HG03045 (cell line): ENCODE data around the gene L3MBTL2.
A peak's percentile ranks its signal among the peaks of the same experiment; 100 is the strongest.

Experiments
- ATAC-seq: cut with Tn5 transposase; IDR thresholded peaks from one replicate; pipeline ENCODE4 v1.9.1; 2021; ENCODE audit warnings: mild to moderate bottlenecking, moderate library complexity; ENCODE audit not compliant: unreplicated experiment

The L3MBTL2 gene

DNA sequence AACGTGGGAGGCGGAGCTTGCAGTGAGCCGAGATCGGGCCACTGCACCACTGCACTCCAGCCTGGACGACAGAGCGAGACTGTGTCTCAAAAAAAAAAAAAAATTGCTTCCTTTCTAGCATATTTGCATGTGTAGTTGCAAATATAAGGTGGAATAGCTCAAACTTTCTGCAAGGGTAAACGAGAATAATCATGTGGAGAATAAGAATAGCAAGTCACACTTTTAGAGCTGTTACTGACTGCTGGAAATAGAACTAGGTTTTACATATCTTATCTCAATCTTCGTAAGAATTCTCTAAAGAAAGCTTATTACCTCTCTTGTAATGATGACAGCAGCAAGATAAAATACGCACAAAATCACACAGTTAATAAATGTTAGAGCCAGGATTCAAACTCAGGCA, 1.6 kb downstream of the L3MBTL2 start:
- no peak for ATAC-seq

GRCh38 chr22:41215409-41215808, 10.3 kb downstream of the L3MBTL2 start:
- no peak for ATAC-seq

GRCh38 chr22:41215926-41216325, 10.8 kb downstream of the L3MBTL2 start:
- ATAC-seq: no peak

GRCh38 chr22:41216984-41217383, 11.9 kb downstream of the L3MBTL2 start:
- ATAC-seq: no peak

DNA sequence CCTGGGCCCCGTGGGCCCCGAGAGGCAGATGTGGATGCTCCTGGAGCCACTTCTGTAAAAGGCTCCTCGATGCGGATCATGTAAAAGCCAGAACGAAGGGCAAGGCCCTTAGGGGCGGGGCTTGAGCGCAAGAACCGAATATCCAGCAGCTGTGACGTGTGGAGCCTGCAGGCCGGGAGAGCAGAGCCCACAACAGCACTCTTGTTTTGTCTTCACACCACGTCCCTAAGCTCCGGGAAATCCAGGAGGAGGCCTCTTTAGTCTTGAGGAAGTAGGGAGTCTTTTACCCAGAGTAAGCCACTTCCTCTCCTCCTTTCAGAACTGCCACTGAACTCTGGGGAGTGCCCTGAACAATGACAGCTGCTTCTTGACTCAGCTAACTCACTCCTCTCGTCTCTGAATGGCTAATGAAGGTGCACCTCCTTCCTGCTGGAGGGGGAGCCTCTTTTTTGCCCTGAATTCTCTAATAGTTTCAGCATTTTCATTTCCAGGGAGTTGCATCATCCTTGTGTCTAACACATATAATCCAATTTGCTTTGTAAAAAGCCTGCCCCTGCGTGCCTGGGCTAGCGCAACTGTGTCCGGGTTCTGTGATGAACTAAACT, 12.5 kb downstream of the L3MBTL2 start:
- no peak for ATAC-seq

- ATAC-seq: no peak
These were observed 17.9 kb downstream of the L3MBTL2 start for GRCh38 chr22:41222846-41223507.

DNA sequence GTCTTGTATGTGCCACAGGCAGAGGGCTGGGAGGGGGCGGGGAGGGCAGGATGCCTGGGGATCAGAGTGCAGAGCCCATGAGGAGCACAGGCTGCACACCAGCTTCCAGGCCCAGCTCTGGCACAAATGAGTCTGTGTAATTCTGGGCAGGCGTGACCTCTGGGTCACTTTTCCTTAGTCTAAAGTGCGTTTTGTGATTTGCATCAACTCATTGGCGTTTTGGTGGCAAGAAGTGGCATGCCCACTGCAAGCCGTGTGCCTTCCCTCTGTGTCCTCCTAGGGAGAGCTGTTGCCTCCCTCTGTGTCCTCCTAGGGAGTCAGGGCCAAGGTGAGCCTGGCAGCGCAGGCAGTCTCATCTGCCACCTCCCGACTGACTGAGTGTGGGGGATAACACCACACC, 18.4 kb downstream of the L3MBTL2 start:
- no peak for ATAC-seq

GRCh38 chr22:41226723-41227655, 21.9 kb downstream of the L3MBTL2 start:
- no peak for ATAC-seq

GRCh38 chr22:41229215-41229614, 24.1 kb downstream of the L3MBTL2 start:
- ATAC-seq: no peak

DNA sequence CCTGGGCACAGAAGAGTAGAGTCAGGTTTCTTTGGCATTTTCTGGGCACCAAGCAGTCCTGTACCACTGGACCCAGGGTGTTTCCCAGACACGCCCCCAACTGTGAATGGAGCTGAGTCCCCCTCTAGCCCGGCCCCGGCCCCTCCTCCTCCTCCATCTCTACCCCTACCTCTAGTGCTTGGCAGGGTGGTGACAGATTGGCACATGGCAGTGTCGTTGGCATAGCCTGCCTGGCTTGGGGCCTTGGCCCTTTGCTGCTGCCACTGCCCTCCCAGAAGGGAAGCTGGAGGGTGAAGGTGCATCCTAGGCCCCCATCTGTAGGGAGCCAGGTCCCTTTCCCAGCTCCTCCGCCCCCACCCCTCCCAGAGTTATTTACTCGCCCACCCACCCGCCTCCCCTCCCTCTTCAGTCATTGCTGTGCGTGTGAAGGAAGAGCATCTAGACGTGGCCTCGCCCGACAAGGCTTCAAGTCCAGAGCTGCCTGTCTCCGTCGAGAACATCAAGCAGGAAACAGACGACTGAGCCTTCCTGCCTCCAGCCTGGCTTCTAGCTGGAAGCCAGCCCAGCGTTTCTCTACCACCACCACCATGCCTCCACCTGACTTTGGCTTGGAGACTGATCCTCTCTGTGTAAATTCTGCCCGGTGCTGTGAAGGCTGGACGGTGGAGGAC, 24.8 kb downstream of the L3MBTL2 start:
- no peak for ATAC-seq

DNA sequence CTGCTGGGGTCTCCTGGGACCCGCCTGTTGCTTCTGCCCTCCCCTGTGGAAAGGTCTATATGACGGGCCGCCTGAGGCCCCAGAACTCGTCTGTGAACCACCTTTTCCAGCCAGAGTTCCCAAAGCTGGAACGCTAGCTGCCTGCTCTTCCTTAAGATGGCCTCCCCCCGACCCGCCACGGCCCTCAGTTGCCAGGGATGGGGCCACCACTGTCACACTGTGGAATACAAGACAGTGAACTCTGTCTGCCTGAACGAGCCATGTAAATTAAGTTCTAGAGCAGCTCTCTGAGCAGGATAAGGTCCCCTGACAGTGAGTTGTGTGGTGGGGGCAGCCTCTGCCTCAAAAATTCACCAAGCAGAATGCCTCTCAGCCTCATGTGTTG, 25.3 kb downstream of the L3MBTL2 start:
- ATAC-seq: no peak

- no peak for ATAC-seq
These were observed 26.3 kb downstream of the L3MBTL2 start for GRCh38 chr22:41231369-41231768.

- no peak for ATAC-seq
These were observed 29.9 kb downstream of the L3MBTL2 start for GRCh38 chr22:41234815-41235695.

GRCh38 chr22:41237036-41237706, 32.1 kb downstream of the L3MBTL2 start:
- ATAC-seq: no peak

DNA sequence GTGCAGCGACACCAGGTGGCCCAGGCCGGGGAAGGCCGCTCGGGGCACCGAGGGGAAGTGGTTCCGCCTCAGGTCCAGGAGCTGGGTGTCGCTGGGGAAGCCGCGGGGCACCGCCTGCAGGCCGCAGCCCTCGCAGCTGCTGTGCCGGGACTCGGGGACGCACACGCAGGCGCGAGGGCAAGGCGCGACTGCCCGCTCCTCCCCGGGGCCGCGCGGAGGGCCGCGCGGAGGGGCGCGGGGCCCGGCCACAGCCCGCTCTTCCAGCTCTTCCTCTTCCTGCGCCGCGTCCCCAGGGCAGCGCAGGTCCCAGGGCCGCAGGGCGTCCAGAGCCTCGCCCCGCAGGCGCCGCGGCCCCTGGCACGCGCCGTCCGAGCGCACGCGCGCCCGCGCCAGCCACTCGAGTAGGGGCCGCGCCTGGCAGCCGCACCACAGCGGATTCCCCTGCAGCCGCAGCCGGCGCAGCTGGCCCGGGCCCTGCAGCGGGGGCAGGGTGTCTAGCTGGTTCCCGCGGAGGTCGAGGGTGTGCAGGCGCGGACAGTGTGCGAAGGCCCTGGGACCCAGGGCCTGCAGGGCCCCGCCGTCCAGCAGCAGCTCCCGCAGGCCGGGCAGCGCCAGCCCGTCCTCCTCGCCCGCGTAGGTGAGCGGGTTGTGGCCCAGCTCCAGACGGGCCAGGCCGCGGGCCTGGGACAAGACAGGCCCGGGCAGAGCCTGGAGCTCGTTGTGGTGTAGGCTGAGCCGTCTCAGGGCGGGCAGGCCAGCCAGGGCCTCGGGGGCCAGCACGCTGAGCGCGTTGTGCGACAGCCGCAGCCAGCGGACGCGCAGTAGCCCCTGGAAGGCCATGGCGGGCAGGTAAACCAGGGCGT, 32.8 kb downstream of the L3MBTL2 start:
- ATAC-seq: peak; percentile 60

GRCh38 chr22:41238570-41239442, 33.7 kb downstream of the L3MBTL2 start:
- no peak for ATAC-seq

- ATAC-seq: no peak
These were observed 34.5 kb downstream of the L3MBTL2 start for GRCh38 chr22:41239443-41240128.
